ENCODE results near the gene ANTXR2. TPM values are rescaled to one million over a fixed set of nuclear protein-coding genes. Genes with fewer than 3 reads are reported as not detected.
A peak's percentile ranks its signal among the peaks of the same experiment; 100 is the strongest.

The ANTXR2 gene
- total RNA-seq, 1 donor from 2014 or later = 22.2 TPM

DNA sequence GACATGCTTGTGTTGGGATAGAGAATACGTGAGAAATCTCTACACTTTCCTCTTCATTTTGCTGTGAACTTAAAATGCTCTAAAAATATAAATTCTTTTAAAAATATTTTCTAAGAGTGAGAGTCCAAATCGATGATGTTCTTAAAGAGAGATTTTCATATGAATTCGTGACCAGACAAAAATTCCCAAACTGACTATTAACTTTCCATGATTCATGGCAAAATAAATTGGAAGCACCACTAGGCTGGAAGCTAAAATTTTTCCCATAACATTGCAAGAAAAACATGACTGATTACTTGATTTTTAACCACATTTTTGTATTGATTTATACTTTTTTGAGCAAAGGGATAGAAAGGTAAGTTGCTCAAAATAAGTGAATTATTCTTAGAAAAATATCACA lies 201.1 kb downstream of the ANTXR2 start:
- DNase-seq (ENCODE audit: low read depth in 2 of 2) = no peak

DNA sequence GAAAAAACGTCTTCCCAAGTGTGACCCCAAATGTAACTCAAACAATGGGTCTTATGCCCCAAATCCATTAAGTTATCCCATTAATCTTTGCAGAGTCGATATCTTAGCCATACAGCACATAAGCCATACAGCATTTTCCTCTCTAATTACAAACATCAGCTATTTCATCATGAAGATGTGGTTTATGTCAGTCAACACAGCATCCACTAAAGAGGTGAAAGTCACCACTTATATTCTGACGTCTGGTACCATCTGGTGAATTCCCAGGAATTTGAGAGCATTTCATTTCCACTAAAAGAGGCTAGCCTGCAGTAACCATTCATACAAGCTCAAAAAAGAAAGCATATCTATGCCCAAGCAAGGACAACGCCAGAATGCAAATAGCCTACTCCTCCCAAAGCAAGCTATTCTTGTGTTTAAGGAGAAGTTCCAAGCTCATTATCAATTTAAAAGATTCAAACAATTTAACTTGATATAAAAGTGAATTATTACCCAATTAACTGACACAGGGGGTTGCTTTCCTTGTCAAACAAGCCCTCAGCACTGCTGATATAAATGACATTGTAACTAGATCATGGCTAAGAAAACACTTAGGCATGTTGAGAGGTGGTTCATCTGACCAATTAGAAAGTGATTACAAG lies 203.3 kb downstream of the ANTXR2 start:
- DNase-seq (ENCODE audit: low read depth in 2 of 2) = no peak

DNA sequence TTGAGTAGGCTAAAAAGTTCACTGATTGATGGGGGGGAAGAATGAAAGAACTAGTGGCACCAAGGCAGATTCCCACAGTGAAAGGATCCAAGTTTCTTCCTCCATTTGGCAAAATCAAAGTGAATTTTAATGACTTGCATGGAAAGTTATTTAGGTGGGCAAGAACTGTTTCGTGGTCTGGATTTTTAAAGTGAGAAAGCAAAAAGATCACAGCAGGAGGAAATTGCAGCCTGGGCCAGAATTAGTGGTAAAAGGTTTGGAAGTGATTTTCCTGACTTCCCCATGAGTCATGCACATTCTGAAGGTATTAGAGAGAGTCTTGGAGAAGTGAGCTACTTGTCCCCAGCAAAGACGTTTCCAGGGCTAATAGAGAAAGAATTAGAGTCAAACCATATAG lies 207.8 kb downstream of the ANTXR2 start:
- no peak for DNase-seq (ENCODE audit: low read depth in 2 of 2)

DNA sequence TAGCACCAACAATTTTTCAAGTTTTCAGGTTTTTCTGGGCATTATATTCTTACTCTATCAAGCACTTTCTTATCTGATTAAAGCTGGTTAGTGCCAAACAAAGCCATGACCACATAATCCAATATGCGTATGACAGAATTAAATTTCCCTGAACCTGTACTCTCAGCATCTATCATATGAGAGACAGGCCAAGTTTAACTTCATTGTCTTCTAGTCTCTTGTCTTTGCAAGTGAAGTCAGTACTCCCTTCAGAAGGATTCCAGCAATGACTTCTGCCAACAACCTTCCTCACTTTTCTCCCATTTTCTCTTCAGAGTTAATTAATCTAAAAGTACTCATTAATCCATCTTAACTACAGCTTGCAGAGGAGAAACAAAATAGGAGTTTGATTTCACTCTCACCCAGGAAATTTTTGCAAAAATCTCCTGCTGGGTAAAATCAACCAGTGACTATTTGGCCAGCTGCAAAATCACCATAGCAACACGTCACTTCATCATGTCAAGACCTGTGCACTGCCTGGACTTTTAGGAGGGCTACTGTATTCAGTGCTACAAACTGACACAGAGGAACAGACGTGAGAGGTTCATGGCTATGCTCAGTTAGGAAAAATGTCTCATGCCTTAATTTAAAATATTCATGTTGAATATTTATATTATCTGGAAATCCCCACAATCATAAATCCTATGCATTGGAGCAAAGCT lies 208.4 kb downstream of the ANTXR2 start:
- no peak for DNase-seq (ENCODE audit: low read depth in 2 of 2)

DNA sequence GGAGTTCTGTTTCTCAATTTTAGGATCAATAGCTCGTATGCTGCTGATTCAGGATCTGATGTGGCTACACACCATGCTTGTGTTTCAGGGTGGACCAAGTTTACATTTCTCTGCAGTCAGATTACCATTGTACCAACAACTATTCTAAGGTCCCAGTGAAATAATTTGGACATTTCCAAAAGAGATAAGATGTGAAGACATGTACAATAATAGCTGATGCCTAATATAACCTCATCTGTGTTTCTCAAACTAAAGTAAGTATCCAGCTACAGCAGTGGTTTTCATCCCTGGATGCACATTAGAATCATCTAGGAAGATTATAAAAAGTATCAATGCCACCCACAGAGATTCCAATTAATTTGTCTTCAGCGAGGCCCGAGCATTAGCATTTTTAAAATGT lies 209.7 kb downstream of the ANTXR2 start:
- DNase-seq (ENCODE audit: low read depth in 2 of 2) = no peak

DNA sequence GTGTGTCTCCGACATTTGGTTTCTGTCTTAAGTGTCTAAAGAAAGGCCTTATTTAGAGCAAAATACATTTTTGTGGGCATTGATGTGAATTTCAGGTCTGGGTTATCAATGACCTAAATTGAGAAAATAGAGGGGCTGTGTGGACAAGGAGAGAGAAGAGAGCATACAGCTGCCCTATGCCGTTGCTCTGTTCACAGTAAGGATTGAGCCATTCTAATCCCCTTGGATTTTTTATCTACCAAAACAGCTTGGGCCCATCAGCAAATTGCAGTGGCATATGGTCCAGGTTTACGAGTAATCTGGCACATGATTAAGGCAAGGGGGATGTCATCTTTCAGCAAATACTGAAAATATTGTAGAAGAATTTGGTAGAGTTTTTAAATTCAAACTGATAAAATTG lies 210.2 kb downstream of the ANTXR2 start:
- no peak for DNase-seq (ENCODE audit: low read depth in 2 of 2)

DNA sequence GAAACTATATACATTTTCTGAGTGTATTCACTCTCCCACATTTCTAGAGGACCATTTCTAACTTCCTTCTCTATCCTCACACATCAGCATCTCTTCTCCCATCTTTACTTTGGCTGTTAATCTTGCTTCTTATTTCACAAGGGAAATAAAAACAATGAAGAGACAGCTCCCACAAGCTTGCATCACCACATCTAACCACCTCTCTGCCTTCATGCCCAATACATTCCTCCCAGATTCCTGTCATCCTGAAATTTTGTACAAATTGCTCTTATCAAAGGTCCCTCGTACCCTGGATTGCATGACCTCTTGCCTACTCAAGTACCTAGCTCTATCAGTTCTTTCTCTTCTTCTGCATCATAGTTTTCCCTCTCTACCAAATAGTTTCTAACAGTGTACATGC lies 215.2 kb downstream of the ANTXR2 start:
- no peak for DNase-seq (ENCODE audit: low read depth in 2 of 2)

DNA sequence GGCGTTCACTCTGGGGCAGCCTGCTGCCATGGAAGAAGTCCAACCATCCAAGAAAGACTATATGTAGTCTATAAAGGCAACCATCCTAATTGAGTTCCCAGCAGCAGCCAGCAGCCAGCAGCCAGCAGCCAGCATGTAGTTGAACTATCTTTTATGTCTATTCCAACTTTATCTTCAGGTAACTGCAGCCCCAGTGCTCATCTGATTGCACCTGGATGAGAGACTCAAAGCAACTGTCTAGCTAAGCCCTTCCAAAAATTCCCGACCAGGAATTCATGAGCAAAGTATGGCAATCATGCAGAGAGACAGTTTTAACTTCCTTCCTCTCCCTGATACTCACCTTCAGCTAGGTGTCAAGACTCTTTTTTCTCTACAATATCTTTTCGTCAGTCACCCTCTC lies 216.8 kb downstream of the ANTXR2 start:
- no peak for DNase-seq (ENCODE audit: low read depth in 2 of 2)

DNA sequence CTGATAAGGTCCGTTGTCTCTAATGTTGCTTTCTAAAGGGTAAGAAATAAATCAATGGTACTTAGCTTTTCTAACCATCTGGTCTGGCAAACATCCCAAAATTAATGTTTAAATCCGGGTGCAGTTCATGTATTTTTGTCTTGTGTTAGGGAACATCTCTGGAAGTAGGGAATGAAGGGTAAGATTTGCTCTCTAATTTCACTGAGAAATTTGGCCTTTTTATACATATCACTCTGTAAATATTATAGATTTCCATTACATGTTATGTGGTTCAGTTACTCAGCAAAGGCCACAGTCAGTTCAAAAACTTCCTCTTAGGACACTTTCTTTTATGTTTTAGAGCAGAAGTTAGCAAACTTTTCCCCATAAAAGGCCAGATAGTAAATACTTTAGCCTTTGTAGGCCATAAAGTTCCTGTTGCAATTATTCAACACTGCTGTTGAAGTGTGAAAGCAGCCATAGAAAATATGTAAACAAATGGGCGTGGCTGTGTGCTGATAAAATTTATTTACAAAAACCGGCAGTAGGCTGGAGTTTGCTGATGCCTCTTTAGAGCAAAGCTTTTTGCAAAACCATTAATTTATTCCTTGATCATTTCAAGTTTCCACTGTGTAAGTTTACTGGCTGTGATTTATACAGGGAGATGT lies 218.1 kb downstream of the ANTXR2 start:
- DNase-seq (ENCODE audit: low read depth in 2 of 2) = no peak

DNA sequence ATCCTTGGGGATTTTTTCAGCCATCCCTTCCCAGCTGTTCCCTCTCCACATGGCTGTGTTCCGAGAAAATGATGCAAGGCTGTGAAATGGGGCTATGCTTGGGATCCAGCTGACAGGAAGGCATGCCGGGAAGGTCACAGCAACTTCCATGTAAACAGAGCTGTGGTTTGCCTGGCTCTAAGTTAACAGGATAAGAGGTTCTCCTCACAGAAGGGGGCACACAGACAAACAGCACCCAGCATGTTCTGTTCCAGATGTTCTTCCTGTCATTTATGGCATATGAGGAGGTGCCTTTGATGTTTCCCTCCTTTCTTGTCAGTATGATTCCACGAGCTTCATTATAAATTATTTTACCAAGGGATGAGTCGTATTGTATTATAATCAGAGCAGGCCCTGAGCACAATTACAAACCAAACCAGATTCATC lies 220.7 kb downstream of the ANTXR2 start:
- DNase-seq (ENCODE audit: low read depth in 2 of 2) = peak; percentile 32 to 52

DNA sequence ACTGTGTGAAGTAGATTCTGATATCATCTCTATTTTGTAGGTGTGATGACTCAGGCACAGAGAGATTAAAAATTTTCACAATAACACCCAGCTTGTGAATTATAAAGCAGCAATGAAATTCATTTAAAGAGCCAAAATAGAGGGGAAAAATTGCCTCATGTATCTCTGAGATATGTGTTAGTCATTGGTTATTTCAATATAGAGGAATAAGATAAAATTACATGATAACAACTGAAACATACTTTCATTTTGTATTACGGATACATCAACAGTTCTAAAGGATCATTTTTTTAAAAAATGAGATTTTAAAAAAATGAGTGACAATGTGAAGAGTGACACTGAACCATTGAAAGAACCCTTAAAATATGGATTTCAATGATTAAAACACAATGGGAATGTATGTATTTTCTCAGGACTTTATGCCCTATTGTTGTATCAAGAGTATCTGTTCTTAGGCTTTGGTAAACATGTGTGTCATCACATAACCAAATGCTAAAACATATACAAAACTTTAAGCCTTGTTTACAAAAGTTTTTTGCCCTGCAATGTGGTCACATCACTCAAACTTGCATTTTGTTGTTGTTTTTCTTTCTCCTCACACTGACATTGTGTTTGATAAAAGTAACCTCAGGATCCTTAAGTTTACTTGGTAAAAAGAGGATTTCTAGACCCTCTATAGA lies 221.3 kb downstream of the ANTXR2 start:
- DNase-seq (ENCODE audit: low read depth in 2 of 2) = peak; percentile 7 to 17

Other genes starting within 250 kb of the ANTXR2 start
- gene PRDM8, start 124.3 kb upstream of the ANTXR2 start, total RNA-seq = 0.90 and 2.1 TPM in 2 replicates
- gene FGF5, start 193.4 kb upstream of the ANTXR2 start, total RNA-seq = 0.13 TPM in 2 replicates

All from dermis microvascular lymphatic vessel endothelial cell (primary cell).